COLO668 (cell line): ENCODE results near the gene PNN.
A peak's percentile ranks its signal among the peaks of the same experiment; 100 is the strongest.

Source experiments
- DNase-seq: peaks from one replicate; lab custom pipeline; 2025; ENCODE audit not compliant: unreplicated experiment; lab: John Stamatoyannopoulos, UW

The PNN gene

DNA sequence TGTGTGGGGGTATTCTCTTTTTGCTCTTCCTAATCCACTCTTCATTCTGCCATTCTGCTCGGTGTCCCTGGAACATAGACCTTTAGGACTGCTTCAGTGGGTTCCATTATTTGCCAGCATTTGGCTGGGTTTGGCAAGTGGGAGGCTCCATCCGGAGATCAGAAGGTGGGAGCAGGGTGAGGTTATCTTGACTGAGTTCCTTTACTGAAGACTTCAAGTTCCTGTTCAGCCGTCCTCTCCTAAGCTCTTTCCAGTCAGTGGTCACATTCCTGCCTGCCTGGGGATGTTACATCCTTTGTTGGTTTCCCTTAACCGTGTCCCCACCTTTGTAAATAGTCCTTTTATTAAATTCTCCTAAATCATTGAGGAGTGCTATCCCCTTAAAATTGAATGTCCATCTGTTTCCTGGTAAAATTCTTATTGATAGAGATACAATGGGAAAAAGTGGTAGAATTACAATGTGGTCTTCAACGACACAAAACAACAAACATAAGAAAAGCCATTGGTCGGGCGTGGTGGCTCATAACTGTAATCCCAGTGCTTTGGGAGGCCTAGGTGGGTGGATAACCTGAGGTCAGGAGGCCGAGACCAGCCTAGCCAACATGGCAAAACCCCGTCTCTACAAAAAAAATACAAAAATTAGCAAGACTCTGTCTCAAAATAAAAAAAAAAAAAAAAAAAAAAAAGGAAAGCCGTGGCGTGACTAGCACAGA lies 53.6 kb downstream of the PNN start:
- DNase-seq: no peak

DNA sequence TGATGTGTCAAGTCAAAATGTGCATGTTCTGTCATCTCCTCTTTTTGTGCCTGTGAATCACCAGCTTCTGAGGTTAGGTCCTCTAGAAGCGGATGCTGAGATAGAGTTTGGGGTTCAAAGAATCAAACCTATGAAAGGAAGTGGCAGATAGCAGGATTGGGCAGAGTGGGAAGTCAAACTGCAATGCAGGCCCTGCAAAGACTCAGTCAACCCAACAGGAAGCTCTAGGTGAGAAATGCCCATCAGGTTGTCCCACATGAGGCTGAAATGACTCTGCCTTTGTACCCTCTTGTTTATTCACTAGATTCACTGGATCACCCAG lies 54.1 kb downstream of the PNN start:
- DNase-seq: no peak

DNA sequence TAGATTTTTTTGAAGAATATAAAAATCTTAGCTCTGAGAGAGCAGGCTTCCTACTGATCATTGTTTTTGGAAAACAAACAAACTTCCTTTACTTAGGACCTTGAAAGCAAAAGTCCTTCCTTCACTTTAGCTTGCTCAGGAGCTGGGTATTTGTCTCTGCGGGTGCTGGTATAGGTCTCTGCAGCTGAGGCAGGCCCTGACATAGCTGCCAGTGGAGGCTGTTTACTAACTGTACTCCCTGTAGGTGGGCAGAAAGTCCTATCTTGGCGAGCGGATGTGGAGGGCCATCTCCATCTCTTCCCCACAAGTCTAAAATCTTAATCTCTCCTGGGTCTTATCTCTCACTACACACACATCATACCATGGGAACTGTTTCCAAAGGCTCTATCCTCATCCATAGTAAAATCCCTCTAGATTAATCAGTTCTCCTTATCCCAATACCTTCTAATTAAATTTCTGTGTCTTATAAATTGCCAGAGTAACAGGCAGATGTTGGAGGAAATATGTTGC lies 54.6 kb downstream of the PNN start:
- DNase-seq: no peak

DNA sequence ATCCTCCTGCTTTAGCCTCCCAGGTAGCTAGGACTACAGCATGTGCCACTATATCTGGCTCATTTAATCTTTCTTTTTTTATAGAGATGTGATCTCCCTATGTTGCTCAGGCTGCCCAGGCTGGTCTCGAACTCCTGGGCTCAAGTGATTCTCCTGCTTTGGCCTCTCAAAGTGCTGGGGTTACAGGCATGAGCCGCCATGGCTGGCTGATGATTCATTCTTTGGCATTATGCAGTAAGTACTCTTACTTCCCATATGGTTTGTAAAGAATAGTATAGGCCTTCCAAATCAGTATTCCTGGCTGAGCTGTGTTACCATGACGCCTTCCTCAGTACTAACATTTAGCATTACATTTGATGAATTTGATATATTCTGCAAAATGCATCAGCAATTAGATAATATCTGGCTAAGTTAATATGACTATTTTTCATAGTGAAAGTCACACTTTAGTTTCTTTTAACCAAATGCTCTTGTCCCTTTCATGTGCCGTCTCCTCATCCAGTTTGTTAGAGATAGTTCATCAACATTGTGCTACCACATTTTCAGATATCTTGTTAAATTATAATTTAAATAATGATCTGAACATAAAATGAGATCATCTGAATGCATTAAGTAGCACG lies 55.5 kb downstream of the PNN start:
- no peak for DNase-seq

DNA sequence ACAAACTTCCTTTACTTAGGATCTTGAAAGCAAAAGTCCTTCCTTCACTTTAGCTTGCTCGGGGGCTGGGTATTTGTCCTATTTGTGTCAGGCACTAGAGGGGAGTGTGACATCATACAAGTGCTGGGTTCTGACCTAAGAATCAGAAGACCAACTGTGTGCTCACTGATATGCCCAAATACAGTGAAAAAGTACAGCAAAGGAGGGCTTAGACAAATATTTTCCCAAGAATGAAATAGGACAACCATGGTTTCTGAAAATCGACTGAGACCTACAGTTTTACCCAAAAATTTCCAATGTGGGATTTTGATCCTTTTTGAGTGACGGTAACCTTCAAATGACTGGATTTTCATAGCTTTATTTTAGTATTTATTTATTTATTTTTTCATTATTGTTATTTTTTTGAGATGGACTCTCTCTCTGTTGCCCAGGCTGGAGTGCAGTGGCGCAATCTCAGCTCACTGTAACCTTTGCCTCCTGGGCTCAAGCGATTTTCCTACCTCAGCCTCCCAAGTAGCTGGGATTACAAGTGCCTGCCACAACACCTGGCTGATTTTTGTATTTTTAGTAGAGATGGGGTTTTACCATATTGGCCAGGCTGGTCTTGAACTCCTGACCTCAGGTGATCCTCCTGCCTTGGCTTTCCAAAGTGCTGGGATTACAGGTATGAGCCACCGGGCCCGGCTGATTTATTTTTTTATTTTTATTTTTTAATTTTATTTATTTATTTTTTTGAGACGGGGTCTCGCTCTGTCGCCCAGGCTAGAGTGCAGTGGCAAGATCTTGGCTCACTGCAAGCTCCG lies 56.9 kb downstream of the PNN start:
- DNase-seq: peak; percentile 20
